WI38 (cell line): ENCODE data around the gene HRNR.

ENCODE experiments used
- H3K4me3 ChIP-seq: 2 replicates; pipeline ENCODE4 v1.5.1; 2011; ENCODE audit warnings: low read depth, mild to moderate bottlenecking, control low read depth, low read length
- CTCF ChIP-seq: IDR thresholded peaks from 2 replicates; pipeline ENCODE4 v1.5.1; 2012; ENCODE audit warnings: low read depth, mild to moderate bottlenecking, control low read depth, low read length

Gene HRNR

GRCh38 chr1:152169366-152170025 is 54.5 kb downstream of the HRNR start:
- no peak overlapping the region for H3K4me3 ChIP-seq
- TF ChIP-seq CTCF = no peak

DNA sequence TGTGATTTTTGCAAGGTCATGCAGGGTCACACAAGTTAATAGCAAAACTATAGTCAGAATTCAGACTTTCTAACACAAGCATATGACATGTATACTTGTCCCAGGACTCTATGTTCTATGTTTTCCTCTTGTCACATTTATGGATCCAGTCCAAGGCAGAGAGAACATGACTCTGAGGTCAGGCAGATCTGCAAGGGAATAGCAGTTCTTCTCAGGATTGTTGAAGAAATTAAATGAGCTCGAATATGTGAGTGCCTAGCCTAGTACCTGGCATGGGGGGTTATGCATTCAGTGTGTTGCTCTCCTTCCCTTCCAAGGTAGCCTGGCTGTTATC is 55.5 kb downstream of the HRNR start:
- TF ChIP-seq CTCF = no peak
- H3K4me3 ChIP-seq = no peak overlapping the region

GRCh38 chr1:152167835-152168534 is 56.0 kb downstream of the HRNR start:
- H3K4me3 ChIP-seq = no peak overlapping the region
- TF ChIP-seq CTCF = no peak

- no peak overlapping the region for H3K4me3 ChIP-seq
- TF ChIP-seq CTCF = no peak
Measured at GRCh38 chr1:152166966-152167365, 57.0 kb downstream of the HRNR start.

GRCh38 chr1:152165286-152166077 is 58.5 kb downstream of the HRNR start:
- no peak overlapping the region for H3K4me3 ChIP-seq
- no peak for TF ChIP-seq CTCF

DNA sequence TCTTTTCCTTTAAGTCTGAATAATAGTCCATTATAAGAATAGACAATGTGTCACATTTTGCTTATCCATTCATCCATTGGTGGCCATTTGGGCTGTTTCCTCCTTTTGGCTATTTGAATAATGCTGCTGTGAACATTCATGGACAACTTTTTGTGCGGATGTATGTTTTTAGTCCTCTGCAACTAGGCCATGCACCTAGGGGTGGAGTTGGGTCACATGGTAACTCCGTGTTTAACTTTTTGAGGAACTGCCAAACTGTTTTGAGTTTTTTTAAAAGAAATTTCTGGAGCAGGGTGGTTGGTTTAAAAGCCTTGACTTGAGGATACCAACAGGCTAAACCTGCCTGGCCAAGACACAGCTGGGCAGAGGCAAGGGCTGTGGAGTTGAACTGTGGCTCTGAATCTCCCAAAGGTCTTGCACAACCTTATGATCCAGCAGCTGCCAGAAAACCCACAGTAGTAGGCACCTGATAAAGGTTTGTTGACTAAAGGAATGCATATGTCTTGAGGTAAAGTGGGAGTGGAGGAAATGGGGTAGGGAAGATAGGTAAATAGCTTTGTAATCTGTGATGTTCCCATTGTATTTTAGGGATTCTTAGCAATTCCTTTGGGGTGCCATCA is 59.4 kb downstream of the HRNR start:
- no peak overlapping the region for H3K4me3 ChIP-seq
- no peak for TF ChIP-seq CTCF
